GM18867 (cell line): Measurements from ENCODE around the gene PARP11.

Experiments used
- ATAC-seq: cut with Tn5 transposase; IDR thresholded peaks from one replicate; pipeline ENCODE4 v1.9.1; 2021; ENCODE audit warnings: mild to moderate bottlenecking, moderate library complexity; ENCODE audit not compliant: unreplicated experiment

Gene PARP11

GRCh38 chr12:3775385-3776035, 97.7 kb downstream of the PARP11 start:
- ATAC-seq: no peak

GRCh38 chr12:3772380-3772779, 100.8 kb downstream of the PARP11 start:
- ATAC-seq: no peak

- ATAC-seq: no peak
Measured at GRCh38 chr12:3771853-3772252, 101.3 kb downstream of the PARP11 start.

- no peak for ATAC-seq
Measured at GRCh38 chr12:3770891-3771290, 102.3 kb downstream of the PARP11 start.

- ATAC-seq: no peak
Measured at GRCh38 chr12:3768911-3769447, 104.2 kb downstream of the PARP11 start.

- ATAC-seq: no peak
Measured at GRCh38 chr12:3761116-3761735, 112.0 kb downstream of the PARP11 start.

- ATAC-seq: no peak
Measured at GRCh38 chr12:3759878-3760277, 113.3 kb downstream of the PARP11 start.
